NCI-H345 treated with DMSO at 0.1 percent for 48 hours (cell line): ENCODE data around the gene GPC4.
"Not testable (repeated sequence)": the region's sequence is repeated elsewhere in the genome, so short reads cannot be mapped to it uniquely, and the experiment has no call there.

Source experiments
- DNase-seq: peaks from one replicate; lab custom pipeline; 2025; ENCODE audit not compliant: unreplicated experiment; lab: John Stamatoyannopoulos, UW

The GPC4 gene

GRCh38 chrX:133307637-133308498 lies 107.4 kb downstream of the GPC4 start:
- no peak for DNase-seq

- DNase-seq: no peak
Measured at GRCh38 chrX:133307094-133307493, 108.2 kb downstream of the GPC4 start.

- no peak for DNase-seq
Measured at GRCh38 chrX:133306316-133306715, 109.0 kb downstream of the GPC4 start.

GRCh38 chrX:133305348-133305747 lies 109.9 kb downstream of the GPC4 start:
- no peak for DNase-seq

GRCh38 chrX:133302775-133303445 lies 112.4 kb downstream of the GPC4 start:
- no peak for DNase-seq

- no peak for DNase-seq
Measured at GRCh38 chrX:133300591-133300990, 114.7 kb downstream of the GPC4 start.

GRCh38 chrX:133297284-133297683 lies 118.0 kb downstream of the GPC4 start:
- no peak for DNase-seq

GRCh38 chrX:133294126-133294525 lies 121.2 kb downstream of the GPC4 start:
- no peak for DNase-seq

- no peak for DNase-seq
Measured at GRCh38 chrX:133290076-133290475, 125.2 kb downstream of the GPC4 start.

- no peak for DNase-seq
Measured at GRCh38 chrX:133287860-133288259, 127.4 kb downstream of the GPC4 start.

GRCh38 chrX:133285341-133285740 lies 129.9 kb downstream of the GPC4 start:
- DNase-seq: no peak

GRCh38 chrX:133279112-133279730 lies 136.1 kb downstream of the GPC4 start:
- DNase-seq: not testable (repeated sequence)

- DNase-seq: no peak
Measured at GRCh38 chrX:133273180-133273579, 142.1 kb downstream of the GPC4 start.

GRCh38 chrX:133269168-133269567 lies 146.1 kb downstream of the GPC4 start:
- no peak for DNase-seq

- DNase-seq: no peak
Measured at GRCh38 chrX:133267621-133268020, 147.7 kb downstream of the GPC4 start.

- no peak for DNase-seq
Measured at GRCh38 chrX:133265331-133265730, 150.0 kb downstream of the GPC4 start.

- DNase-seq: no peak
Measured at GRCh38 chrX:133258481-133258880, 156.8 kb downstream of the GPC4 start.

- no peak for DNase-seq
Measured at GRCh38 chrX:133254666-133255065, 160.6 kb downstream of the GPC4 start.

- DNase-seq: no peak
Measured at GRCh38 chrX:133251204-133251603, 164.1 kb downstream of the GPC4 start.

- no peak for DNase-seq
Measured at GRCh38 chrX:133250184-133251100, 164.8 kb downstream of the GPC4 start.
